Fibroblast of the aortic adventitia (primary cell): ENCODE measurements around the gene RXRA. TPM values are rescaled to one million over a fixed set of nuclear protein-coding genes. Genes with fewer than 3 reads are reported as not detected.

Source experiments
- DNase-seq: peaks from one replicate; pipeline ENCODE4 v3.0.0-alpha.2; 2010; ENCODE audit warnings: low read depth
- H3K4me3 ChIP-seq: 2 replicates; pipeline ENCODE4 v1.5.1; 2011; ENCODE audit warnings: low read depth, mild to moderate bottlenecking, control low read depth, low read length, moderate library complexity
- CTCF ChIP-seq: IDR thresholded peaks from 2 replicates; pipeline ENCODE4 v1.5.1; 2011; ENCODE audit warnings: mild to moderate bottlenecking, low read length, control low read depth, inconsistent platforms; ENCODE audit not compliant: insufficient read depth
- small RNA-seq: library from RNA; depleted of rRNA; stranded (forward); fragments of <200 nt; gene quantifications from one replicate; pipeline ENCODE3, GENCODE V24; 2012
- total RNA-seq: library from RNA; depleted of rRNA; stranded (reverse); fragments of >200 nt; gene quantifications from 2 replicates; pipeline ENCODE4 v1.2.3, GENCODE V29; 2012; ENCODE audit warnings: low replicate concordance

Gene RXRA
- total RNA-seq, 1 donor, result 20.9 TPM

GRCh38 chr9:134482226-134482625 lies 156.0 kb downstream of the RXRA start:
- DNase-seq, result no peak
- H3K4me3 ChIP-seq, result no peak overlapping the region
- no peak for TF ChIP-seq CTCF

DNA sequence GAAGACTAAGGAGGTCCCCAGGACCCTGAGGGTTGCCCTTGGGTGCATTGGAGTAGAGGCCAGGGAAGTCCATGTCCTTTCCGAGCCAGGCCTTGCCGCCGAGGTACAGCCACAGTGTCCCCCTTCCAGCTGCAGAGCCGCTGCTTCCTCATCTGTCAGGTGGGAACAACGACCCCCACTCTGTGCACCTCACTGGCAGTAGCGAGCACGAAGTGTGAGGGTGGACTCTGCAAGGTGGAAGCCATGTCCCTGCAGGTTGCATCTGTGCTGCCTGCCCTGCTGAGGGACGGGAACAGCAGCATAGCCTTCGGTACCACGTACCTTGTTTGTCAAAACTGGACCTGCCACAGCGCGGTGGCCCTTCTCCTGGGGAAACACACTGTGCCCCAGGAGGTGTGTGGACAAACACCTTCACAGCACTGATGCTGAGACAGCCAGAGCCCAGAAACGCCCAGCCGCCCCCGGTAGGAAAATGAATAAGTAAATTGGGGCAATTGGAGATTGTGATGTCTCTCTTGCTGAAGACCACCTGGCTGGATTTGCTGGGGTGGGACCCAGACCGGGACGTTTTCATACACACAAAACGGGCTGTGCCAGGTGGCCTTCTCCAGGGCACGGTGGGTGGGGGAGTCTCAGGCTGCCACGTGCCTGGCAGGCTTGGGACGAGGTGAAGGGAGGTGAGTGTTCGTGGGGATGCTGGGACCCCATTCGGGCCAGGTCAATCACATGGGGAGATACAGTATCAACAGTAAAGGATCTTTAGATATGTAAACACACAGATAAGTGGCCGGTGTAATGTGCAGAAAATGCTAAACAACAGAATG lies 157.3 kb downstream of the RXRA start:
- no peak for DNase-seq

GRCh38 chr9:134484479-134484878 lies 158.2 kb downstream of the RXRA start:
- H3K4me3 ChIP-seq, result no peak overlapping the region
- no peak for DNase-seq
- TF ChIP-seq CTCF, result no peak

More for the DNA sequence above, 157.3 kb downstream of the RXRA start:
- no peak for TF ChIP-seq CTCF
- no peak overlapping the region for H3K4me3 ChIP-seq

GRCh38 chr9:134485653-134486052 lies 159.4 kb downstream of the RXRA start:
- no peak for DNase-seq
- TF ChIP-seq CTCF, result no peak
- no peak overlapping the region for H3K4me3 ChIP-seq

GRCh38 chr9:134486143-134486591 lies 159.9 kb downstream of the RXRA start:
- no peak for TF ChIP-seq CTCF
- DNase-seq, result no peak

DNA sequence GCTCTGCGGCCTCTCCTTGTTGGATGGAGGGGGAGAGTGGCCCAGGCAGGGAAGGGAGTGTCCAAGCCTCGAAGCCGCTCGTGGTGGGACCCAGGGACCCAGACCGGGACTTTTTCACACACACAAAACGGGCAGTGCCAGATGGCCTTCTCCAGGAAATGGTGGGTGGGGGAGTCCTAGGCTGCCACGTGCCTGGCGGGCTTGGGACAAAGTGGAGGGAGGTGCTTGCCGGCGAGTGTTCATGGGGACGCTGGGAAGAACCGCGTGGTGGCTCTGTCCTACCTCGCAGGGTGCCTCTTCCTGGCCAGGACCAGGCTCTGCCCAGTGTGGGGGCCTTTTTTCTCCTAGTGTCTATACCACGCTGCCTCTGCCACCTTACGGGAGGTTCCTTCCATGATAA lies 160.3 kb downstream of the RXRA start:
- TF ChIP-seq CTCF, result no peak
- H3K4me3 ChIP-seq, result no peak overlapping the region
- no peak for DNase-seq

More at GRCh38 chr9:134486143-134486591, 159.9 kb downstream of the RXRA start:
- no peak overlapping the region for H3K4me3 ChIP-seq

Small RNAs within 50 kb of the gene (small RNA-seq; reads per million reads assigned to genes)
- not detected for gene MIR4669

Other genes with a start within 250 kb of the RXRA start
- gene WDR5, start 190.4 kb upstream of the RXRA start, total RNA-seq, result 14.4 and 19.9 TPM in 2 replicates
- gene RNU6ATAC, start 161.9 kb upstream of the RXRA start, total RNA-seq, result not detected in 2 replicates